Measurements from ENCODE around the gene THSD7A. TPM values are rescaled to one million over a fixed set of nuclear protein-coding genes. Genes with fewer than 3 reads are reported as not detected.
"Not testable (repeated sequence)": the region's sequence is repeated elsewhere in the genome, so short reads cannot be mapped to it uniquely, and the experiment has no call there.

The THSD7A gene
- total and polyA plus RNA-seq, 5 experiments from 2014 or later = not detected

GRCh38 chr7:11521964-11522499, 310.0 kb downstream of the THSD7A start:
- DNase-seq, H3K36me3 Mint-ChIP-seq, POLR2A ChIA-PET: not testable (repeated sequence)

GRCh38 chr7:11517853-11518252, 314.1 kb downstream of the THSD7A start:
- no peak overlapping the region for H3K27ac Mint-ChIP-seq
- POLR2A ChIA-PET = no interaction called here
- no peaks in the 10 kb centered on the region for H3K27me3 Mint-ChIP-seq
- no peaks in the 10 kb centered on the region for H3K4me1 Mint-ChIP-seq
- no peak for ATAC-seq
- no peak for DNase-seq
- no peak overlapping the region for H3K4me3 Mint-ChIP-seq
- H3K9me3 Mint-ChIP-seq = peaks cover 0 to 11% (median 0%) of the 10 kb centered on the region in 9 donors
- no peaks in the 10 kb centered on the region for H3K36me3 Mint-ChIP-seq

More at GRCh38 chr7:11521964-11522499, 310.0 kb downstream of the THSD7A start:
- not testable (repeated sequence) for H3K27me3 Mint-ChIP-seq, H3K4me3 Mint-ChIP-seq, H3K27ac Mint-ChIP-seq, ATAC-seq, H3K9me3 Mint-ChIP-seq, H3K4me1 Mint-ChIP-seq

DNA sequence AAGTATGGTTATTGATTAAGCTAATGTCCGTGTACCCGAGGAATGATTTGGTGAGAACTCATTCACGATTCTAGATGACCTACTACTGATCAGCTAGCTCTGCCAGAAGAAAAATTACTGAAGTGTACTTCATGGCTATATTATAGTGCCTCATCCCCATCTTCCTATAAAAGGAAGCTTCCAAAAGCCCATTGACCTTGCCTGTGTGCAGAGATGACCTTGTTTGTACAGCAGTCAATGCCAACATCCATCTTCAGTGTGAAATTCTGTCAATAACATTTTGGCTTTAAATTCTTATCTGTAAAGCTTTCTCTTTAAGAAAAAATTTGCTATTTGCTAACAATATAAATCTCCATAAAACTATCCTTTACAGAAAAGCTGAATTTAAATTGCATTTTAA, 315.7 kb downstream of the THSD7A start:
- Mint-ChIP-seq H3K9me3 (peaks cover 0 to 11% (median 2%) of the 10 kb centered on the region in 9 donors), H3K4me1 (no peaks in the 10 kb centered on the region), H3K36me3 (no peaks in the 10 kb centered on the region), H3K27ac (no peak overlapping the region), H3K27me3 (no peaks in the 10 kb centered on the region), H3K4me3 (no peak overlapping the region)
- POLR2A ChIA-PET = no interaction called here
- DNase-seq (no peak), ATAC-seq (no peak)

- H3K27me3 Mint-ChIP-seq = no peaks in the 10 kb centered on the region
- no peaks in the 10 kb centered on the region for H3K4me1 Mint-ChIP-seq
- POLR2A ChIA-PET = no interaction called here
- no peak overlapping the region for H3K27ac Mint-ChIP-seq
- peaks cover 0 to 11% (median 4%) of the 10 kb centered on the region in 9 donors for H3K9me3 Mint-ChIP-seq
- H3K36me3 Mint-ChIP-seq = no peaks in the 10 kb centered on the region
- no peak for ATAC-seq
- no peak overlapping the region for H3K4me3 Mint-ChIP-seq
- no peak for DNase-seq
Observed at GRCh38 chr7:11513460-11513859, 318.5 kb downstream of the THSD7A start.

- Mint-ChIP-seq H3K36me3 (no peaks in the 10 kb centered on the region), H3K9me3 (peaks cover 0 to 12% (median 4%) of the 10 kb centered on the region in 9 donors), H3K4me3 (no peak overlapping the region), H3K27me3 (no peaks in the 10 kb centered on the region), H3K4me1 (no peaks in the 10 kb centered on the region), H3K27ac (no peak overlapping the region)
- ATAC-seq (no peak), DNase-seq (no peak)
- POLR2A ChIA-PET = no interaction called here
Observed at GRCh38 chr7:11507929-11508328, 324.1 kb downstream of the THSD7A start.

DNA sequence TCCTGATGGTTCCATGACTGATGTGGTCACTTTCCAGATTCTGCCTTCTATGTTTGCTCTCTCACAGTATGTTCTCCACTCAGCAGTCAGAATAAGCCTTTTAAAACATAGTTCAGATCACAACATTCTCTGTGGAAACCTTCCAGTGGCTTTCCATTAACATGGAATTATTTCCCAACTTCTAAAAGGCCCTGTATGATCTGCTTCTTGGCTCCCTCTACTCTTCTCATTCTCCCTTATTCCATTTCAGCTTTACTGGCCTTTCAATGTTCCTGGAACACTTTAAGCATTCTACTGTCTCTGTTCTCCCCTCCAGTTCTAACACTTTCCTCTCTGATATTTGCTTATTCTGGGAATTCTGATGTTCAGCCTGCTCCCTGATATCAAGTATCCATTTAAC, 325.6 kb downstream of the THSD7A start:
- Mint-ChIP-seq H3K27me3 (no peaks in the 10 kb centered on the region), H3K27ac (no peak overlapping the region), H3K4me1 (no peaks in the 10 kb centered on the region), H3K9me3 (peaks cover 0 to 23% (median 10%) of the 10 kb centered on the region in 9 donors), H3K36me3 (no peaks in the 10 kb centered on the region), H3K4me3 (no peak overlapping the region)
- no peak for ATAC-seq
- DNase-seq = no peak
- POLR2A ChIA-PET = no interaction called here

DNA sequence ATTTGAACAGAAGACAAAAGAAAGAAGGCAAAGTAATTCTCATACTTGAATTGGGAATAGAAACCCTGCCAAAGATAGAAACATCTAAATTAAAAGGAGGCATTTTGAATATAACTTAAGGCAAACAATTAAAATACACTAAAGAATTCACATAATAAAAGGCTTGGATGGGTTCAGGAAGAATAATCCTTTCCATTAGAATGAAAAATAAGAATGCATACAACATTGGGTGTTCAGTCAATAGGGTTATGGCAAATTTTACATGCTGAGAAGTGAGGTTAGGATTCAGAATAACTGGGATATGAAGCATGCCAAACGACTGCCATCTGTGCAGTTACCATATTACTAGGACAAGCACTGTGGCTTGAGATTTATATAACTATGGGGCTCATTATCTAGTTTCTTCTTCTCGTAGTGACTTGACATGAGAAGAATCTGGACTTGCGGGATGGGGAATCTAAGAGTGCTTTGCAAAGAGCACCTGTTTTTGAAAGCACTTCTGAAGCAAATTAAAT, 326.5 kb downstream of the THSD7A start:
- Mint-ChIP-seq H3K9me3 (peaks cover 0 to 30% (median 10%) of the 10 kb centered on the region in 9 donors), H3K4me3 (no peak overlapping the region), H3K27me3 (no peaks in the 10 kb centered on the region), H3K27ac (no peak overlapping the region), H3K36me3 (no peaks in the 10 kb centered on the region), H3K4me1 (no peaks in the 10 kb centered on the region)
- ATAC-seq (no peak), DNase-seq (no peak)
- POLR2A ChIA-PET = no interaction called here

- no peak for ATAC-seq
- no peaks in the 10 kb centered on the region for H3K36me3 Mint-ChIP-seq
- no peak for DNase-seq
- no peak overlapping the region for H3K4me3 Mint-ChIP-seq
- no peak overlapping the region for H3K27ac Mint-ChIP-seq
- H3K4me1 Mint-ChIP-seq = no peaks in the 10 kb centered on the region
- POLR2A ChIA-PET = no interaction called here
- H3K9me3 Mint-ChIP-seq = peaks cover 0 to 18% (median 4%) of the 10 kb centered on the region in 9 donors
- H3K27me3 Mint-ChIP-seq = peaks cover 0 to 4% (median 0%) of the 10 kb centered on the region in 5 donors
Observed at GRCh38 chr7:11492307-11492706, 339.7 kb downstream of the THSD7A start.

DNA sequence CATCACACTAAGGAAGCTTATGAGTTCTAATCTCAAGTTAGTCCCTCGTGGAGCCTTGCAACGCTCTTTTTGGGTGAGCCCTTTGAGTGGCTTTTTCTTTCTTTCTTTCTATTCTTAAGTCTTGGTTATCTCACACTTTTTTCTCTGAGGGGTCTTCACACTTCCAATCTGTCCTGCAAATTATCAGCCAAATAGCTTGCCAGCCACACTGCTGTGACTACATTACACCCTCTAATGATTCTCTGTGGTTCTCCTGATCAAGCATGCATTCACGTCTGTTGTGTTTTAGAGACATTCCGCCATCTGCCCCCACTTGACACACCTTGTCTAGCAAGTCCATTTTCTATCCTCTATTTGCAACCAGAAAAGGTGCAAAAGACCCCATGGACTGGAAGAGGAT, 340.2 kb downstream of the THSD7A start:
- no peak for ATAC-seq
- peaks cover 0 to 4% (median 0%) of the 10 kb centered on the region in 5 donors for H3K27me3 Mint-ChIP-seq
- no peak overlapping the region for H3K4me3 Mint-ChIP-seq
- no peaks in the 10 kb centered on the region for H3K36me3 Mint-ChIP-seq
- DNase-seq = no peak
- H3K27ac Mint-ChIP-seq = no peak overlapping the region
- no peaks in the 10 kb centered on the region for H3K4me1 Mint-ChIP-seq
- peaks cover 0 to 23% (median 4%) of the 10 kb centered on the region in 9 donors for H3K9me3 Mint-ChIP-seq
- POLR2A ChIA-PET = no interaction called here

- no peaks in the 10 kb centered on the region for H3K4me1 Mint-ChIP-seq
- H3K27ac Mint-ChIP-seq = no peak overlapping the region
- no peak overlapping the region for H3K4me3 Mint-ChIP-seq
- DNase-seq (no peak), ATAC-seq (no peak)
- H3K27me3 Mint-ChIP-seq = peaks cover 0 to 4% (median 0%) of the 10 kb centered on the region in 5 donors
- POLR2A ChIA-PET = no interaction called here
- peaks cover 0 to 23% (median 4%) of the 10 kb centered on the region in 9 donors for H3K9me3 Mint-ChIP-seq
- no peaks in the 10 kb centered on the region for H3K36me3 Mint-ChIP-seq
Observed at GRCh38 chr7:11489280-11489679, 342.7 kb downstream of the THSD7A start.

DNA sequence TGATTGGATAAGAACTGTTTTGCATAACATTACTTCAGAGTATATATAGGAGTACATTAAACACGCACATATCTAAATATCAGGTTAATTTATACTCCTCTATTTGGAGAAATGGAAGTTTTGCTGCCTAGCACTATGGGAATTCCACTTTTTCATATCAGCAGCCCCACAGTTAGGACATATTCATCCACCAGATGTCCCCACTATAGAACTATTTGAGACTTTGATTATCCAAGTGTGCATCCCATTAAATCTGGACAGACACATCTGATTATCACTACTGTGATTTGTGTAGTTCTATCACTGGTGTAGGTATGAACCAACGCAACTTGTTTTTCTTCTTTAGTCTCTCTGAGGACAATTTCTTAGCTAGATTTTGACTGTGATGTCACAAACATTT, 345.7 kb downstream of the THSD7A start:
- H3K4me3 Mint-ChIP-seq = no peak overlapping the region
- no peaks in the 10 kb centered on the region for H3K36me3 Mint-ChIP-seq
- POLR2A ChIA-PET = no interaction called here
- H3K4me1 Mint-ChIP-seq = no peaks in the 10 kb centered on the region
- ATAC-seq = no peak
- no peak for DNase-seq
- H3K27me3 Mint-ChIP-seq = no peaks in the 10 kb centered on the region
- peaks cover 0 to 23% (median 2%) of the 10 kb centered on the region in 9 donors for H3K9me3 Mint-ChIP-seq
- no peak overlapping the region for H3K27ac Mint-ChIP-seq

GRCh38 chr7:11485636-11486035, 346.4 kb downstream of the THSD7A start:
- no peak overlapping the region for H3K4me3 Mint-ChIP-seq

GRCh38 chr7:11480143-11480542, 351.9 kb downstream of the THSD7A start:
- no peaks in the 10 kb centered on the region for H3K4me1 Mint-ChIP-seq
- ATAC-seq (no peak), DNase-seq (no peak)
- peaks cover 0 to 9% (median 0%) of the 10 kb centered on the region in 9 donors for H3K9me3 Mint-ChIP-seq
- H3K4me3 Mint-ChIP-seq = no peak overlapping the region
- H3K27ac Mint-ChIP-seq = no peak overlapping the region
- POLR2A ChIA-PET = no interaction called here
- H3K27me3 Mint-ChIP-seq = no peaks in the 10 kb centered on the region
- no peaks in the 10 kb centered on the region for H3K36me3 Mint-ChIP-seq

More at GRCh38 chr7:11485636-11486035, 346.4 kb downstream of the THSD7A start:
- POLR2A ChIA-PET = no interaction called here
- ATAC-seq (no peak), DNase-seq (no peak)
- Mint-ChIP-seq H3K4me1 (no peaks in the 10 kb centered on the region), H3K9me3 (peaks cover 0 to 23% (median 2%) of the 10 kb centered on the region in 9 donors), H3K27ac (no peak overlapping the region), H3K27me3 (no peaks in the 10 kb centered on the region), H3K36me3 (no peaks in the 10 kb centered on the region)

DNA sequence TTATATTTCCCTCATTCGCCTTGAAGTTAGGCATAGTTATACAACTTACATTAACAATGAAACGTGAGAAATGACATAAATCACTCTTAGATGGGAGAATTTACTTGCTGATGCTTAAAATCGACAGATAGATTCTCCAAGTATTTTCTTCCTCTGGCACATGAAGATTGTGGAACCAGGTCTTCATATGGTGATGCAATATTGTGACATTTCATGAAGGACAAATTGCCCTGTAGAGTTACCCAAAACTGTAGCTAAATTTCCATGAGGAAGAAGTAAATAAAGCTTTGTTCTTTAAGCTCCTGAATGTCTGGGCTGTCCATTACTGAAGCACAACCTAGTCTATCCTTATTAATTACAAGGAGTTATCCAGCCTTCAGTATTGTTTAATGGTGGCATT, 353.1 kb downstream of the THSD7A start:
- Mint-ChIP-seq H3K4me1 (no peaks in the 10 kb centered on the region), H3K27me3 (no peaks in the 10 kb centered on the region)

More for the DNA sequence above, 353.1 kb downstream of the THSD7A start:
- H3K9me3 Mint-ChIP-seq = peaks cover 0 to 4% (median 0%) of the 10 kb centered on the region in 9 donors
- ATAC-seq (no peak), DNase-seq (no peak)
- no peak overlapping the region for H3K27ac Mint-ChIP-seq
- H3K4me3 Mint-ChIP-seq = no peak overlapping the region
- H3K36me3 Mint-ChIP-seq = no peaks in the 10 kb centered on the region
- POLR2A ChIA-PET = no interaction called here
